A549 (cell line): ENCODE results near the gene PPP2R5C.

Experiments
- CTCF ChIP-seq: fragments of >200 bp; sonication (Bioruptor Twin); formaldehyde crosslinking; IDR thresholded peaks from 3 replicates; pipeline ENCODE4 v1.5.1; 2016
- POLR2A ChIP-seq: IDR thresholded peaks from 2 replicates; pipeline ENCODE4 v1.6.1; 2012; ENCODE audit warnings: mild to moderate bottlenecking, low read length
- RAD21 ChIP-seq, 2 experiments: fragments of >200 bp in 1 of 2; sonication (Bioruptor Twin) in 1 of 2; formaldehyde crosslinking in 1 of 2; IDR thresholded peaks in 1 of 2; conservative IDR thresholded peaks in 1 of 2; 2 replicates in 1 of 2; 3 replicates in 1 of 2; pipeline ENCODE4 v1.6.1; 2012 to 2018; ENCODE audit warnings: inconsistent platforms in 1 of 2
- RCOR1 ChIP-seq: fragments of 150-350 bp; IDR thresholded peaks from 2 replicates; pipeline ENCODE4 v1.6.1; 2014; ENCODE audit warnings: antibody characterized with exemption, low read length, low read depth
- RFX5 ChIP-seq: fragments of 450-650 bp; IDR thresholded peaks from 2 replicates; pipeline ENCODE4 v1.7.1; 2014; ENCODE audit warnings: antibody characterized with exemption, mild to moderate bottlenecking, moderate library complexity
- USF2 ChIP-seq: fragments of 450-650 bp; IDR thresholded peaks from 2 replicates; pipeline ENCODE4 v1.6.1; 2014; ENCODE audit warnings: antibody characterized with exemption
- ZNF302 ChIP-seq: fragments of 250-450 bp; sonication (Bioruptor Pico); IDR thresholded peaks from 2 replicates; pipeline ENCODE4 v1.9.0; 2021; ENCODE audit warnings: inconsistent platforms, mild to moderate bottlenecking, moderate library complexity

DNA sequence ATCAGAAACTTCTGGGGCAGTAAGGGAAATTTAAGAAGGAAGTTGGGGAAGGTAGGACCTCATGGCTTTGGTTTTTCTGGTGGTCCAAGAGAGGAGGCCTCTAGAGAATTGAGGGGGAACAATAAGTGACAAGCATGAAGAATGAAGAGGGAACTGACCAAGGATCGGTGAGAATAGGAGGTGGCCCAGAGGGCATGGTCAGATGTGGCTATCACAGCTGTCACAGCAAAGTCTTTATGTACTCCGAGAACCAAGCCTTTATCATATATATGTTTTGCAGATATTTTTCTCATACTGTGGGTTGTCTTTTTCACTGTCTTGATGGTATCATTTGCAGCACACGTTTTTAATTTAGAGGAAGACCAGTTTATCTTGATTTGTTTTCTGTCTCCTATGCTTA lies 64.3 kb downstream of the PPP2R5C start:
- TF ChIP-seq RCOR1 (no peak), CTCF (no peak), RFX5 (no peak), USF2 (no peak), RAD21 (conservative IDR thresholded peaks at IDR 0.05 in 1 of 2, IDR thresholded peaks at IDR 0.05 in 1 of 2) (no peak), POLR2A (no peak), ZNF302 (no peak)
